Astrocyte of the cerebellum (primary cell): ENCODE data around the gene PRICKLE1.
A peak's percentile ranks its signal among the peaks of the same experiment; 100 is the strongest.

Experiments
- DNase-seq: peaks from one replicate; pipeline ENCODE4 v3.0.0-alpha.2; 2011; ENCODE audit warnings: low read depth
- H3K4me3 ChIP-seq: 2 replicates; pipeline ENCODE4 v1.5.1; 2011; ENCODE audit warnings: mild to moderate bottlenecking, low read depth, low read length, moderate library complexity
- CTCF ChIP-seq: IDR thresholded peaks from 2 replicates; pipeline ENCODE4 v1.5.1; 2012; ENCODE audit warnings: low read length, low read depth, moderate library complexity, mild to moderate bottlenecking; ENCODE audit errors: missing control alignments
- in situ Hi-C: cut with HindIII; loops from 2 replicates; pipeline ENCODE4 v1.10.0; 2017; ENCODE audit warnings: low sequenced_read_pairs

PRICKLE1 gene

GRCh38 chr12:42568952-42569915 lies 20.3 kb downstream of the PRICKLE1 start:
- TF ChIP-seq CTCF: peak; percentile 53
- peak; percentile 45 for DNase-seq
- in situ Hi-C loops: no loop called here
- no peak overlapping the region for H3K4me3 ChIP-seq

GRCh38 chr12:42565633-42566032 lies 23.9 kb downstream of the PRICKLE1 start:
- in situ Hi-C loops: no loop called here
- no peak overlapping the region for H3K4me3 ChIP-seq
- DNase-seq: no peak
- TF ChIP-seq CTCF: no peak

GRCh38 chr12:42564996-42565395 lies 24.6 kb downstream of the PRICKLE1 start:
- in situ Hi-C loops: no loop called here
- no peak for DNase-seq
- TF ChIP-seq CTCF: no peak
- H3K4me3 ChIP-seq: no peak overlapping the region

- no peak for TF ChIP-seq CTCF
- in situ Hi-C loops: no loop called here
- H3K4me3 ChIP-seq: no peak overlapping the region
- DNase-seq: peak; percentile 48
Measured at GRCh38 chr12:42564556-42564955, 25.0 kb downstream of the PRICKLE1 start.

- no peak overlapping the region for H3K4me3 ChIP-seq
- no peak for TF ChIP-seq CTCF
- in situ Hi-C loops: no loop called here
- DNase-seq: no peak
Measured at GRCh38 chr12:42560977-42561376, 28.6 kb downstream of the PRICKLE1 start.

- DNase-seq: no peak
- no peak for TF ChIP-seq CTCF
- in situ Hi-C loops: no loop called here
- no peak overlapping the region for H3K4me3 ChIP-seq
Measured at GRCh38 chr12:42557586-42558172, 31.9 kb downstream of the PRICKLE1 start.
